ENCODE measurements around the gene SDF4. TPM values are rescaled to one million over a fixed set of nuclear protein-coding genes. Genes with fewer than 3 reads are reported as not detected.

The SDF4 gene
- total RNA-seq, 1 experiment from 2014 or later: 254 TPM

DNA sequence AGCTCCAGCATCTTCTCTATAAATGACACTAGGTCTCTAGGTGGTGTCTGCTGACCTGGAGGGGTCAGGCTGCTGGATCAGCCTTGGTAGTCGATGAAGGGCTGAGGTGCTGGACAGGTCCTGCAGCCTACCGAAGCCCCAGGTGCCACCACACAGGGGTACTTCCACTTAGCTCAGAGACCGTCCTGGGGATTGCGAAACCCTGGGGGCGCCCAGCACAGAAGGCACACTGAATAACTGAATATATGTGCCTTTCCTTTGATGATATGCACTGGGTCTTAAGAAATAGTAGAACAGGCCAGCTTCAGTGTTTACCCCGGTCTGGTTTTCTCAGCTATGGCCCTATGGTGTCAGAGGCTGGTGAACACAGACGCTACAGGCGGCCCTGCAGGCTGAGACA lies 31.0 kb upstream of the SDF4 start:
- POLR2A ChIA-PET (ENCODE audit: unreplicated experiment): no interaction called here

GRCh38 chr1:1262071-1262470 lies 30.3 kb upstream of the SDF4 start:
- Histone ChIP-seq H4K20me1 (ENCODE audit: low read length) (no peaks in the 10 kb centered on the region), H3K79me2 (ENCODE audit: low read length) (peaks cover 68% of the 10 kb centered on the region), H3K27ac (ENCODE audit: low read length) (no peak overlapping the region), H3K27me3 (ENCODE audit: low read length) (no peaks in the 10 kb centered on the region), H3K9ac (ENCODE audit: low read length) (no peak overlapping the region), H3K4me3 (ENCODE audit: low read length) (no peak overlapping the region), H3K36me3 (ENCODE audit: low read depth, low read length) (peaks cover 56% of the 10 kb centered on the region), H3K4me1 (ENCODE audit: insufficient read depth, low read length) (peaks cover 35% of the 10 kb centered on the region), H3K9me2 (replicated peaks; ENCODE audit: low read length) (no peaks in the 10 kb centered on the region), H3F3A (ENCODE audit: low read length, unreplicated experiment) (no peaks in the 10 kb centered on the region), H2AFZ (ENCODE audit: low read length) (no peak overlapping the region), H3K9me3 (ENCODE audit: low read length) (no peaks in the 10 kb centered on the region), H3K4me2 (ENCODE audit: low read length) (no peak overlapping the region)
- ATAC-seq: no peak
- no TSS peak for BruUV-seq (replicated peaks)
- no peak for DNase-seq
- ChIA-PET CTCF (no interaction called here), POLR2A (ENCODE audit: unreplicated experiment) (no interaction called here)
- TF ChIP-seq EZH2 (IDR thresholded peaks at IDR 0.05; ENCODE audit: low read length, unreplicated experiment): no peak
- no peak for TF ChIP-seq EZH2phosphoT487 (IDR thresholded peaks at IDR 0.05; ENCODE audit: borderline replicate concordance, low read length)
- TF ChIP-seq CTCF (conservative IDR thresholded peaks at IDR 0.05; ENCODE audit: low read depth, low read length): no peak
- intact Hi-C loops (cut with micrococcal nuclease): no loop called here

More for the DNA sequence above, 31.0 kb upstream of the SDF4 start:
- no peak for TF ChIP-seq EZH2phosphoT487 (IDR thresholded peaks at IDR 0.05; ENCODE audit: borderline replicate concordance, low read length)
- TF ChIP-seq CTCF (conservative IDR thresholded peaks at IDR 0.05; ENCODE audit: low read depth, low read length): no peak
- TF ChIP-seq EZH2 (IDR thresholded peaks at IDR 0.05; ENCODE audit: low read length, unreplicated experiment): no peak
- DNase-seq (no peak), ATAC-seq (no peak)
- Histone ChIP-seq H3K4me1 (ENCODE audit: insufficient read depth, low read length) (peaks cover 35% of the 10 kb centered on the region), H3F3A (ENCODE audit: low read length, unreplicated experiment) (no peaks in the 10 kb centered on the region), H3K27ac (ENCODE audit: low read length) (0 out of 2 replicates have a peak overlapping the region, but pooled peaks have one; percentile 92), H2AFZ (ENCODE audit: low read length) (no peak overlapping the region), H3K4me2 (ENCODE audit: low read length) (no peak overlapping the region), H3K9me3 (ENCODE audit: low read length) (no peaks in the 10 kb centered on the region), H3K36me3 (ENCODE audit: low read depth, low read length) (peaks cover 63% of the 10 kb centered on the region), H4K20me1 (ENCODE audit: low read length) (no peaks in the 10 kb centered on the region), H3K9me2 (replicated peaks; ENCODE audit: low read length) (no peaks in the 10 kb centered on the region), H3K27me3 (ENCODE audit: low read length) (no peaks in the 10 kb centered on the region), H3K79me2 (ENCODE audit: low read length) (peaks cover 72% of the 10 kb centered on the region), H3K4me3 (ENCODE audit: low read length) (no peak overlapping the region), H3K9ac (ENCODE audit: low read length) (no peak overlapping the region)
- BruUV-seq (replicated peaks): no TSS peak
- intact Hi-C loops (cut with micrococcal nuclease): no loop called here
- CTCF ChIA-PET: no interaction called here

GRCh38 chr1:1260843-1261560 lies 29.2 kb upstream of the SDF4 start:
- peaks cover 63% of the 10 kb centered on the region for H3K79me2 ChIP-seq (ENCODE audit: low read length)
- no peaks in the 10 kb centered on the region for H3K9me2 ChIP-seq (replicated peaks; ENCODE audit: low read length)
- no TSS peak for BruUV-seq (replicated peaks)
- ATAC-seq (no peak), DNase-seq (no peak)
- TF ChIP-seq EZH2phosphoT487 (IDR thresholded peaks at IDR 0.05; ENCODE audit: borderline replicate concordance, low read length) (no peak), EZH2 (IDR thresholded peaks at IDR 0.05; ENCODE audit: low read length, unreplicated experiment) (no peak), CTCF (conservative IDR thresholded peaks at IDR 0.05; ENCODE audit: low read depth, low read length) (no peak)
- H3K4me1 ChIP-seq (ENCODE audit: insufficient read depth, low read length): peaks cover 32% of the 10 kb centered on the region
- intact Hi-C loops (cut with micrococcal nuclease): no loop called here
- H3K36me3 ChIP-seq (ENCODE audit: low read depth, low read length): peaks cover 61% of the 10 kb centered on the region
- POLR2A ChIA-PET (ENCODE audit: unreplicated experiment): no interaction called here
- no peak overlapping the region for H3K4me2 ChIP-seq (ENCODE audit: low read length)
- no peak overlapping the region for H3K27ac ChIP-seq (ENCODE audit: low read length)
- no peak overlapping the region for H3K4me3 ChIP-seq (ENCODE audit: low read length)
- no peaks in the 10 kb centered on the region for H3K27me3 ChIP-seq (ENCODE audit: low read length)
- H2AFZ ChIP-seq (ENCODE audit: low read length): no peak overlapping the region
- CTCF ChIA-PET: interaction anchor here (0.7 kb wide), 1 partner anchor 246 kb away, joined by 7 read pairs; no protein-coding TSS in a partner anchor
- no peaks in the 10 kb centered on the region for H3K9me3 ChIP-seq (ENCODE audit: low read length)
- H3F3A ChIP-seq (ENCODE audit: low read length, unreplicated experiment): no peaks in the 10 kb centered on the region
- H4K20me1 ChIP-seq (ENCODE audit: low read length): no peaks in the 10 kb centered on the region
- H3K9ac ChIP-seq (ENCODE audit: low read length): no peak overlapping the region

Data from PC-3 (cell line).